Common myeloid progenitor, CD34-positive (primary cell): ENCODE data around the gene BDKRB2.

Experiments
- CTCF ChIA-PET: fragments of 350-600 bp; sonication (Branson Sonifier 250); formaldehyde crosslinking; loops from one replicate; lab custom pipeline; 2021; ENCODE audit warnings: antibody characterized with exemption; lab: Charles Lee
- POLR2A ChIA-PET: fragments of 350-600 bp; sonication (Branson Sonifier 250); formaldehyde crosslinking; loops from one replicate; lab custom pipeline; 2021; ENCODE audit warnings: antibody characterized with exemption; lab: Charles Lee
- DNase-seq, 3 donors: peaks; one replicate each; pipeline versions ENCODE4 v3.0.0 to v3.0.0-alpha.2; 2013
- H3K27ac ChIP-seq, 2 experiments: 1 replicate in 1 of 2; 2 replicates in 1 of 2; pipeline ENCODE4 v1.7.0; 2013; ENCODE audit warnings: inconsistent platforms in 2 of 2, low read length in 2 of 2, mild to moderate bottlenecking in 2 of 2, low read depth in 1 of 2, moderate library complexity in 1 of 2; ENCODE audit not compliant: severe bottlenecking in 2 of 2, insufficient read depth in 1 of 2, poor library complexity in 1 of 2
- H3K27me3 ChIP-seq, 5 experiments: replicated peaks in 2 of 5; 1 replicate in 3 of 5; 2 replicates in 2 of 5; pipeline versions ENCODE4 v1.6.1 to v1.7.0; 2013; ENCODE audit warnings: low read length in 4 of 5, mild to moderate bottlenecking in 2 of 5, moderate library complexity in 2 of 5, inconsistent platforms in 1 of 5; ENCODE audit not compliant: insufficient read depth in 5 of 5, control insufficient read depth in 4 of 5
- H3K36me3 ChIP-seq, 4 experiments: 1 replicate in 2 of 4; 2 replicates in 2 of 4; pipeline versions ENCODE4 v1.6.1 to v1.7.0; 2013; ENCODE audit warnings: low read length in 3 of 4, control low read depth in 1 of 4, mild to moderate bottlenecking in 1 of 4; ENCODE audit not compliant: control insufficient read depth in 4 of 4, insufficient read depth in 4 of 4
- H3K4me1 ChIP-seq, 4 experiments: 1 replicate in 3 of 4; 2 replicates in 1 of 4; pipeline versions ENCODE4 v1.6.1 to v1.7.1; 2013; ENCODE audit warnings: low read length in 3 of 4, mild to moderate bottlenecking in 3 of 4, control low read depth in 1 of 4, inconsistent platforms in 1 of 4, moderate library complexity in 1 of 4; ENCODE audit not compliant: control insufficient read depth in 4 of 4, insufficient read depth in 4 of 4; ENCODE audit errors: control extremely low read depth in 1 of 4
- H3K4me3 ChIP-seq, 7 experiments: 1 replicate in 4 of 7; 2 replicates in 3 of 7; pipeline versions ENCODE4 v1.5.1 to v1.7.0; 2013; ENCODE audit warnings: mild to moderate bottlenecking in 7 of 7, low read length in 6 of 7, moderate library complexity in 6 of 7, inconsistent platforms in 2 of 7, low read depth in 2 of 7, control low read depth in 1 of 7; ENCODE audit not compliant: insufficient read depth in 4 of 7, control insufficient read depth in 1 of 7; ENCODE audit errors: extremely low read depth in 1 of 7
- H3K9me3 ChIP-seq, 5 experiments: 1 replicate in 4 of 5; 2 replicates in 1 of 5; pipeline versions ENCODE4 v1.6.1 to v1.7.1; 2013; ENCODE audit warnings: low read length in 4 of 5, mild to moderate bottlenecking in 2 of 5, inconsistent platforms in 1 of 5, low read depth in 1 of 5, moderate library complexity in 1 of 5; ENCODE audit not compliant: control insufficient read depth in 4 of 5, insufficient read depth in 2 of 5; ENCODE audit errors: control extremely low read depth in 1 of 5
- WGBS: methylation state at CpG from one replicate; pipeline ENCODE4 v1.1.5; 2013; ENCODE audit not compliant: insufficient coverage; 5-methylcytosine and 5-hydroxymethylcytosine counted together

BDKRB2 gene

GRCh38 chr14:96215452-96216244, 11.0 kb downstream of the BDKRB2 start:
- Histone ChIP-seq H3K27ac (no peak overlapping the region), H3K4me3 (no peak overlapping the region), H3K27me3 (peaks cover 0 to 26% (median 3%) of the 10 kb centered on the region in 5 experiments), H3K9me3 (peaks cover 0 to 21% (median 5%) of the 10 kb centered on the region in 5 experiments), H3K4me1 (no peaks in the 10 kb centered on the region), H3K36me3 (no peaks in the 10 kb centered on the region)
- ChIA-PET POLR2A (interaction anchor here (0.7 kb wide), 1 partner anchor 26 kb away, joined by 5 read pairs; no protein-coding TSS in a partner anchor), CTCF (interaction anchor here (1.5 kb wide), 1 partner anchor 115 kb away, joined by 3 read pairs; no protein-coding TSS in a partner anchor)
- DNase-seq, result no peak
- WGBS, result 91% methylated on average over 6 of the region's 7 CpGs

GRCh38 chr14:96216627-96217026, 12.0 kb downstream of the BDKRB2 start:
- no CpG with 5 or more reads among the region's 1 CpG for WGBS
- H3K9me3 ChIP-seq, result peaks cover 0 to 14% (median 5%) of the 10 kb centered on the region in 5 experiments
- H3K27me3 ChIP-seq, result peaks cover 0 to 25% (median 3%) of the 10 kb centered on the region in 5 experiments
- no peak overlapping the region for H3K27ac ChIP-seq
- H3K4me3 ChIP-seq, result no peak overlapping the region
- ChIA-PET POLR2A (interaction anchor here (0.5 kb wide), 1 partner anchor 13 kb away, joined by 3 read pairs; no protein-coding TSS in a partner anchor), CTCF (no interaction called here)
- no peak for DNase-seq
- H3K4me1 ChIP-seq, result no peaks in the 10 kb centered on the region
- no peaks in the 10 kb centered on the region for H3K36me3 ChIP-seq

GRCh38 chr14:96217376-96217913, 12.8 kb downstream of the BDKRB2 start:
- Histone ChIP-seq H3K36me3 (no peaks in the 10 kb centered on the region), H3K9me3 (peaks cover 0 to 10% (median 3%) of the 10 kb centered on the region in 5 experiments), H3K4me3 (no peak overlapping the region), H3K27me3 (peaks cover 0 to 31% (median 3%) of the 10 kb centered on the region in 5 experiments), H3K27ac (no peak overlapping the region), H3K4me1 (no peaks in the 10 kb centered on the region)
- 77% methylated on average over 8 of the region's 8 CpGs for WGBS
- DNase-seq, result no peak
- ChIA-PET POLR2A (no interaction called here), CTCF (interaction anchor here (0.7 kb wide), 1 partner anchor 9 kb away, joined by 3 read pairs; no protein-coding TSS in a partner anchor)

- no peak for DNase-seq
- CTCF ChIA-PET, result no interaction called here
- no peaks in the 10 kb centered on the region for H3K9me3 ChIP-seq
- POLR2A ChIA-PET, result interaction anchor here (0.5 kb wide), 1 partner anchor 1349 kb away, joined by 3 read pairs; no protein-coding TSS in a partner anchor
- H3K4me3 ChIP-seq, result no peak overlapping the region
- H3K36me3 ChIP-seq, result no peaks in the 10 kb centered on the region
- WGBS, result 98% methylated on average over 7 of the region's 7 CpGs
- H3K4me1 ChIP-seq, result no peaks in the 10 kb centered on the region
- no peak overlapping the region for H3K27ac ChIP-seq
- peaks cover 0 to 20% (median 3%) of the 10 kb centered on the region in 5 experiments for H3K27me3 ChIP-seq
These were observed 16.5 kb downstream of the BDKRB2 start for GRCh38 chr14:96221109-96221650.

GRCh38 chr14:96221841-96222240, 17.2 kb downstream of the BDKRB2 start:
- Histone ChIP-seq H3K4me1 (no peaks in the 10 kb centered on the region), H3K36me3 (no peaks in the 10 kb centered on the region), H3K27ac (no peak overlapping the region), H3K27me3 (peaks cover 0 to 20% (median 3%) of the 10 kb centered on the region in 5 experiments), H3K9me3 (no peaks in the 10 kb centered on the region), H3K4me3 (no peak overlapping the region)
- CTCF ChIA-PET, result no interaction called here
- WGBS, result 86% methylated on average over 8 of the region's 8 CpGs
- no peak for DNase-seq
- POLR2A ChIA-PET, result interaction anchor here (0.5 kb wide), 1 partner anchor 1349 kb away, joined by 3 read pairs; no protein-coding TSS in a partner anchor

- Histone ChIP-seq H3K36me3 (no peaks in the 10 kb centered on the region), H3K27ac (no peak overlapping the region), H3K27me3 (peaks cover 0 to 20% (median 0%) of the 10 kb centered on the region in 5 experiments), H3K4me1 (no peaks in the 10 kb centered on the region), H3K4me3 (no peak overlapping the region), H3K9me3 (peaks cover 0 to 15% (median 4%) of the 10 kb centered on the region in 5 experiments)
- CTCF ChIA-PET, result no interaction called here
- 84% methylated on average over 8 of the region's 8 CpGs for WGBS
- POLR2A ChIA-PET, result no interaction called here
- DNase-seq, result no peak
These were observed 19.9 kb downstream of the BDKRB2 start for GRCh38 chr14:96224480-96225096.
